ENCODE results near the gene MED16.

MED16 gene

GRCh38 chr19:876780-877314, 16.1 kb downstream of the MED16 start:
- no peak for TF ChIP-seq CTCF (IDR thresholded peaks at IDR 0.05)
- DNase-seq (ENCODE audit: low spot score): no peak
- Histone ChIP-seq H3K4me3 (no peak overlapping the region), H3K27ac (no peak overlapping the region)

GRCh38 chr19:876089-876488, 16.9 kb downstream of the MED16 start:
- Histone ChIP-seq H3K4me3 (no peak overlapping the region), H3K27ac (no peak overlapping the region)
- DNase-seq (ENCODE audit: low spot score): no peak
- TF ChIP-seq CTCF (IDR thresholded peaks at IDR 0.05): no peak

- no peak for DNase-seq (ENCODE audit: low spot score)
- no peak overlapping the region for H3K27ac ChIP-seq
- no peak overlapping the region for H3K4me3 ChIP-seq
- no peak for TF ChIP-seq CTCF (IDR thresholded peaks at IDR 0.05)
Measured at GRCh38 chr19:875265-875879, 17.6 kb downstream of the MED16 start.

- no peak for DNase-seq (ENCODE audit: low spot score)
- Histone ChIP-seq H3K4me3 (no peak overlapping the region), H3K27ac (no peak overlapping the region)
- TF ChIP-seq CTCF (IDR thresholded peaks at IDR 0.05): no peak
Measured at GRCh38 chr19:873561-874041, 19.4 kb downstream of the MED16 start.

- no peak for TF ChIP-seq CTCF (IDR thresholded peaks at IDR 0.05)
- Histone ChIP-seq H3K27ac (no peak overlapping the region), H3K4me3 (no peak overlapping the region)
- DNase-seq (ENCODE audit: low spot score): no peak
Measured at GRCh38 chr19:873084-873483, 19.9 kb downstream of the MED16 start.

GRCh38 chr19:872266-872951, 20.6 kb downstream of the MED16 start:
- DNase-seq (ENCODE audit: low spot score): no peak
- TF ChIP-seq CTCF (IDR thresholded peaks at IDR 0.05): no peak
- peak overlapping the region in 1 of 2 donors; percentile 62 for H3K27ac ChIP-seq
- H3K4me3 ChIP-seq: no peak overlapping the region
